NOMO-1 (cell line): ENCODE data around the gene DDX1.
"Not testable (repeated sequence)": the region's sequence is repeated elsewhere in the genome, so short reads cannot be mapped to it uniquely, and the experiment has no call there.

ENCODE experiments used
- DNase-seq, 2 experiments: peaks; one replicate each; lab custom pipeline; 2025; ENCODE audit not compliant: unreplicated experiment in 2 of 2; lab: John Stamatoyannopoulos, UW

Gene DDX1

GRCh38 chr2:15614545-15615300 lies 23.1 kb downstream of the DDX1 start:
- no peak for DNase-seq

DNA sequence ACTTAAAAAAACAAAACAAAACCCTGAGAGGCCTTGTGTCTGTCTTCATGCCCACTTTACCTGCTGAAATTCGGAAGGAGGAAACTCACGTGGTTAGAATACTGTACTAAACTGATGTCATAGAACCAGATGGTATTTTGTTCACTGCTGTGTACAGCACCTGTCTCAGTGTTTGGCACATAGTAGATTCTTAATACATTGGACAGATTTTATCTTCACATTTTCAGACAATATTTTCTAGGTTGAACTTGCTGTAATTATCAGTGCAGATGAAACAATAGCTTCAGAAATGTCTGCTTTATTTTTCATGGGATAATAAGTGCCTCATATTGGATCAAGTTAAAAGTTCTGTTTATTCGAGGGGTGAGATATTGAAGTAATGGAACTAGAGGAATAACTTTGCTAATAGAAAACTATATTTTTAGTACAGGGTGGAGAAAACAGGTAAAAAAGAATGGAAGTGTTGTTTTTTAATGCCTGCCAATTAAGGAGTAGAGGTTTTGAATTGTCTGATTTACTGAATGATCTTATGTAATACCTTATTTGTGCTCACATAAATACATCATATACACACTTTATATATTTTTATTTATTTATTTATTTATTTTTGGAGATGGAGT lies 23.7 kb downstream of the DDX1 start:
- no peak for DNase-seq

DNA sequence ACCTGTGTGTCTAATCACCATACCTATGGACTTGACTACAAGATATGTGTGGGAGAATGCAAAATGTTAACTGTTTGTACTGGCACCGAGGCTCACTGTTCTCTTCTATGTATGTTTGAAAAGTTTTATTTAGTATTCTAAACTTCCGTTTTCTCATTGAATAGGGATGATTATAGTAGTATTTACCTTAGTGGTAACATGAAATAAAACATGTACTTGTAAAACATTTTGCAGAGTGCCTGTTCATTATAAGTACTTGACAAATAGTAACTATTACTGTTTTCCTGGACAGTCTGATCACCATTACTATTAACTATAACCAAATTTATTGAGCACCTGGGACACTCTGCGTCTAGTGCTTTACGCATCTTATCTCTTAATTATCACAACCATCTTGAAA lies 24.8 kb downstream of the DDX1 start:
- no peak for DNase-seq

DNA sequence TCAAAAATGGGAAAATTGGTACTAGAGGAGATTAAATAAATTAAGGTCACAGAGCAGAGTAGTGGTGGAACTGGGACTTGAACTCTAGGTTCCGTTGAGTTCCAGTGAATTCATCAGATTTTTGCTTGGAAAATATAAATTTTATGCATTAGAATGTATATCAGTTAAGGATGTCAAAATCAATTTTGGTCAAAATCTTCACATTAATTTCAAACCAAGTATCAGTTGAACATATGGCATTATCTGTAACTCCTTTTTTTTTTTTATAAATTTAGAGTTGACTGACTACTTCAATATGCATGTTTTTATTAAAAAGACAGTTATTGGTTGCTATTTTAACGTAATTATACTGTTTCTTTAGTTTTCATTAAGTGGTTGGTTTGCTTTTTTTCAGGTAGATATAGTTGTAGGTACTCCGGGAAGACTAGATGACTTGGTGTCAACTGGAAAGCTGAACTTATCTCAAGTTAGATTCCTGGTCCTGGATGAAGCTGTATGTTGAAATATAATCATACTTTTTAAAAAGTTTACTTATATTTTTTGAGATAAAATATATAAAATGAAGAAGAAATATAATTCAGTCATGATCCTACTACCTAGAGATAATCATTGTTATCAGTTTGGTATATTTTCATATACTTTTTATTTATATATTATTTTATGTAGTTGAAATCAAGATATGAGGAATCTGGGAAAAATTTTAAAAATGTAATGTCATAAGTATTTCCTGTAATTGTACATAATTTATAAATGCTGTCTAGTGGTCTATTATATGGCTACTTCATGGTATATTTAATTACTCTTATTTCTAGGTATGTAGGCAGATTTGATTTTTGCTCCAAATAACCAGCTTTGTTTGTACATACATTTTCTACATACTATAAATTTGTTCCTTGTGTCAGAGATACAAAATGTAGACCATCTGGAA lies 25.4 kb downstream of the DDX1 start:
- DNase-seq = no peak

DNA sequence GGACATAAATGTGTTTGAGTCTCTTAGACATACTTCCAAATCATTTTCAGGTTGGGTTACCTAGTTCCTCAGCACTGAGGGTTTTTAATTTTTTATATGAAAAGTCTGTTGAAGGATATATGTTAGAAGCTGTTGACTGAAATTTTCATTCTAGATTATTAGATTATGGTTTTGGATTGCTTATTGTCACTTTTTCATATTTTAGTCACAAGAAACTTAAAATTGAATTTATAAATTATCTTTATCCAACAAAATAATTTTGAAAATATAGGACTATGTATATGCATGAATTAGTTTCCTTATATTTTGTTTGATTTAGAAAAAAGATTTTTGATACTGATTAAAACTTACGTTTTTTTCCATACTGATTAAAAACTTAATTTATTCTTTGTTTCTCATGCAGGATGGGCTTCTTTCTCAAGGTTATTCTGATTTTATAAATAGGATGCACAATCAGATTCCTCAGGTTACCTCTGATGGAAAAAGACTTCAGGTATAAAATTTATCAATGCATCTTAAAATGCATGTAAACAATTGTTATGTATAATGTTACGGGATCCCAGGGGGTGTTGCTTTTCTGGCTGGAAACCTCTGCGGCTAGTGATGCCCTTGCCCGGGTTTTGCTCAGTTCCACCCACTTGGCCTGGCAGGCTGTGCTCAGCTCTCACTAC lies 26.2 kb downstream of the DDX1 start:
- no peak for DNase-seq

DNA sequence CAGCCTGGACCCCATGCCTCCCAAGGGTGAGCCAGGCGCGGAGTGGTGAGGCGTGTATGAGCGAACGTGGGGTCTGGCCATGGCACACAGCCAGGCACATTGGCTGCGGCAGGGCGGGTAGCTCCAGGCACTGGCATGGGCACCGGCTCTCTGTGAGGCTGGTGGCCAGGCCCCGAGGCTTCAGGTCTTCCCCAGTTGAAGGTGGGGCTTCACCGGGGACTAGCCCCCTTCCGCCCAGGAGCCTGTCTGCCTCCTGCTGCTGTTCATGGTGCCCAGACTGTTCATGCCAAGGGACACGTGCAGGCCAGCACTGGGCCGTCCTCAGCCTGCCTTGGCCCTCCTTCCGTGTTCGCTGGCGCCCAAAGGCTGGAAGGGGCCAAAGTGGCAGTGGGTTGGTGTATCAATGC lies 26.8 kb downstream of the DDX1 start:
- DNase-seq = no peak

DNA sequence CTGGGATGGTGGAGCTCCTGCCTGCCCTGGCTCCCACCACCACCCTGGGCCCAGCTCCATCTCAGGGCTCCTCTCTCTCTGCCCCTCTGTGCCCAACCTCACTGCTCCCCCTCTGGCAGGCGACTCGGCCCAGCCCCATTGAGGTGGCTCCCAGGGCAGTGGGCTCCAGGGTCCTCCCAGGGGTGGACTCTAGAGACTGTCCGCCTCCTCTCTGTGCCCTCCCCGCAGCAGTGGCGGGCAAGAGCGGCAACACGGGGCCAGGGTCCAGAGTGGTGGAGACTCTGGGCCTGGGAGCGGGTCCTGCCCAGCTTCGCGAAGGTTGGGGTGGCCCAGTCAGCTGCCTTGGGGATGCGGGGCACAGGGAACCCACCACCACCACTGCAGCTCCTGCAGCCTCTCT lies 27.4 kb downstream of the DDX1 start:
- no peak for DNase-seq

GRCh38 chr2:15619510-15619909 lies 27.8 kb downstream of the DDX1 start:
- DNase-seq = no peak

DNA sequence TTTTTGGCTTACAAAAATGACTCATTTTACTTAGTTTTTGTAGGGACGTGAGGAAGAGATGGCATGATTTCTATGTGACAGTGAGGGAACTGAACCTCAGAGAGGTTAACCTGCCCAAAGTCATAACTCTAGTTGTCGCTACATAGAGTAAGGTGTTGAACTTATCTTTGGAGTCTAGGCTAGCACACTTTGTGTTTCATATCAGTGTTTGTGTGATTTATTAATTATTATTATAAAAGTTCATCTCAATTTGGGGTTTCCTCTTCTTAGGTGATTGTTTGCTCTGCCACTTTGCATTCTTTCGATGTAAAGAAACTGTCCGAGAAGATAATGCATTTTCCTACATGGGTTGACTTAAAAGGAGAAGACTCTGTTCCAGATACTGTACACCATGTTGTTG lies 28.3 kb downstream of the DDX1 start:
- DNase-seq = no peak

DNA sequence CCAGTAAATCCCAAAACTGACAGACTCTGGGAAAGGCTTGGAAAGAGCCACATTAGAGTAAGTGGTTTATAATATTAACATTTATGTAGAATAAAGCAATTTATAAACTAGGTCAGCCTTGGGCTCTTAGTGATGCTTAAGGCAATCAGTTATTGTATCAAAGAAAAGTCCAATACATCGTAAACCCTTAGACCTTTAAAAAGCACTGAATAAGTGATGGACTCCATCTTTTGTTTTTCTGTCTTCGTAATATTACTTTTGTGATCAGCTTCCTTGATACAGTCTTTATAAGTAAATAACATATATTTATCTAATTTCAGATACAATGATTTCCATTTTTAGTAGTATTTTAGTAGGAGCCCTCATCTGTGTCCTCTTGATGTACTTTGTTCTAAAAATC lies 28.7 kb downstream of the DDX1 start:
- no peak for DNase-seq

DNA sequence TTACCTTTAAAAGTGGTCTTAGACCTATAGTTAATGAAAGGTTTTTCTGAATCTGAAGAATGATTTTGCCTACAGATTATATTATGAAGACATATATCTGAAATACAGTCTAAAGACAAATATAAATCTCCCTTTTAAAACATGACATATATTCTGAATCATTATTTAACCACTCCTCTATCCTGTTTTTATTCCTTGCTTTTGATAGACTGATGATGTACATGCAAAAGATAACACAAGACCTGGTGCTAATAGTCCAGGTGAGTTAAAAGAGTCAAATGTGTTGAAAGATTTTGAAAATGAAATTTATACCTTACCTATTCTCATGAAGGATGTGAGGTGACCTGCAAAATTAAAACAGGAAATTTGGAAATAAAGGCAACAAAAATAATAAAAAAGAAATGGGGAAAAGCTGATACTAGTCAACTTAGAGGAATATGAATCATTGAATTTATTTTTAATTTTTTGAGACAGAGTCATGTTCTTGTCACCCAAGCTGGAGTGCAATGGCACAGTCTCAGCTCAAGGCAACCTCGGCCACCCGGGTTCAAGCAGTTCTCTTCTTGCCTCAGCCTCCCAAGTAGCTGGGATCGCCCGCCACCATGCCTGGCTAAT lies 29.3 kb downstream of the DDX1 start:
- DNase-seq = no peak

GRCh38 chr2:15621472-15621870 lies 29.8 kb downstream of the DDX1 start:
- not testable (repeated sequence) for DNase-seq

DNA sequence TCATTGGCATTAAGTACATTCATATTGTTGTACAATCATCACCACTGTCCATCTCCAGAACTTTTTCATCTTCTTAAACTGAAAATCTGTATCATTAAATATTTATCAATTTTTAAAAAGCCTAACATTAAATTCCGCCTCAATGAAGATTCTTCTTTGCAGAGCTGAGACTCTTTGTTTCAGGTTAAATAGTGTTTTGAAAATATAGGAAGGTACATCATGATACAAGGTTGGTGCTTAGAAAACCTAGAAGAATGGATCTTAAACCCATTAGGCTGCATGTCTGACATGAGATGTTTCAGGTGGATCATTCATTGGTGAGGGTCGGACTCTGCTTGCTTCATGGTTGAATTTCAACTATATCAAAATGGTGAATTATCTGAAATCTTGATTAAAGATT lies 30.5 kb downstream of the DDX1 start:
- DNase-seq = no peak

- no peak for DNase-seq
These were observed 31.2 kb downstream of the DDX1 start for GRCh38 chr2:15622614-15623480.

DNA sequence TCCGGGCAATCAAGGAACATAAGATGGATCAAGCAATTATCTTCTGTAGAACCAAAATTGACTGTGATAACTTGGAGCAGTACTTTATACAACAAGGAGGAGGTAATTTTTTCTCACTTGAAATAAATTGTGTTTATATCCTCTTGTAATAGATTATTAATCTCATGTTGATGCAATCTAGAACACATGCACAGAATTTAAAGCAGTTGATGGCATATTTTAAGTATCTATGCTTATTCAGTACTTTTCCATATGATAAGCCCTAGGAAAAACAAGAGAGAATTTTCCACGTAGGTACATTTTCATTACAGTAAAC lies 31.8 kb downstream of the DDX1 start:
- DNase-seq = no peak

DNA sequence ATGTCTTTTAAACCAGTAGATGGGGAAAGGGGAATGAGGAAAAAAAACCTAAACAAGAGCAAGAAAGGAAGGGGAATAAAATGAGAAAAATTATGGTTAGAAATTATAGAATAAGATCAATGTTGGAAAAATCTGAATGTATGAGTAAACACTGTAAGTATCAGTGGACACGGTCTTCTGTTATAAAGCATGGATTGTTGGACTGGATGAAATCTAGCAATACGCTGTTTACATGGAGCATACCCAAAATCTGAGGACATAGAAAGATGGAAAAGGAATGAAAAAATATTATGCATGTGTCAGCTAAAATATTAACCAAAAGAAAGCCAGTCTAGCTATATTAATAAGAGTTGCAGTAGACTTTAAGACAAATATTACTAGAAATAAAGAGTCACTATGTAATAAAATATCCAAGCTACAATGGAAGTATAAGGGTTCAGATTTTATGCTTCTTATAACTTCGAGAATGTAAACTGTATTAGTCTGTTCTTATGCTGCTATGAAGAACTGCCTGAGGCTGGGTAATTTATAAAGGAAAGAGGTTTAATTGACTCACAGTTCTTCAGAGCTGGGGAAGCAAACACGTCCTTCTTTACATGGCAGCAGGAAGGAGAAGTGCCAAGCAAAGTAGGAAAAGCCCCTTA lies 32.4 kb downstream of the DDX1 start:
- no peak for DNase-seq

GRCh38 chr2:15624903-15625302 lies 33.2 kb downstream of the DDX1 start:
- DNase-seq = no peak

DNA sequence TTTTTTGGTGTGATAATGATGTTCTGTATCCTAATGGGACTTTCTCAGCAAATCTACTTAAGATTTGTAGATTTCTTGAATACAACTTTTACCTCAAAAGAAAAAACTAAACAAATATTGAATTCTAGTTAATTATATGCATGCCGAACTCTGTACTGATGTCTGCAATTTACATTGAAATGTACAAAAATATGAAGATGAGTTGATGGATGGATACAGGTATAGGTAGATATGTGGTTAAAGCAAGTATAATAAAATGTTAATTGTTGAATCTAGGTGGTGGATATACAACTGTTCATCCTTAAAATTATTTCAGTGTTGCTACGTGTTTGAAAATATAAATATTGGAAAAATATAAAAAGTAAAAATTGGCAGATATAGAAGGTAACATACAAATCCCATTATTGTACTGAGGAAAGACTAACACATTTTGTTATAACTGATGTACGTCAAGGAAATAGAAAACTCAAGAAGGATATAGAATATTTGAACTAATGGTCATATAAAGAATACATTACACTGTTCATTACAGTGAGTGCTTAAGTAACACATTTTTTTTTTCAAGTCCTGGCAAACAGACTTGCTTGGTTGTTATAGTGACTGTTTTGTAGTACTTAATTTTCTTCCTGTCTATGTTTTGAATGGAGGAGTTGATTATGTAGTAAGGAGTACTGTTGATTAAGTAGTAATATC lies 33.8 kb downstream of the DDX1 start:
- no peak for DNase-seq

- no peak for DNase-seq
These were observed 34.5 kb downstream of the DDX1 start for GRCh38 chr2:15626126-15626525.
